IMR-90 (cell line): ENCODE measurements around the gene OGG1. TPM values are rescaled to one million over a fixed set of nuclear protein-coding genes. Genes with fewer than 3 reads are reported as not detected.

Experiments used
- ATAC-seq: fragments of 200-7000 bp; cut with Tn5 transposase; 2 replicates; pipeline ENCODE4 v1.9.1; 2020; ENCODE audit warnings: low read depth, mild to moderate bottlenecking, moderate library complexity
- BruUV-seq: library from RNA; stranded (reverse); fragments of 400-500 nt; replicated peaks from 2 replicates; lab custom pipeline; 2021; lab: Mats Ljungman, UMichigan
- CTCF ChIA-PET: fragments of 300-600 bp; formaldehyde crosslinking; extraction: SDS; loops from one replicate; lab custom pipeline; 2021; ENCODE audit warnings: antibody characterized with exemption; lab: Yijun Ruan, JAX
- POLR2A ChIA-PET: fragments of 300-600 bp; sonication (Branson Sonifier 250); formaldehyde crosslinking; loops from one replicate; lab custom pipeline; 2022; ENCODE audit warnings: antibody characterized with exemption; ENCODE audit not compliant: unreplicated experiment; lab: Charles Lee
- DNase-seq: peaks from one replicate; pipeline ENCODE4 v3.0.0; 2013
- H2AFZ ChIP-seq: replicated peaks from 2 replicates; pipeline ENCODE3; 2013; ENCODE audit warnings: low read length, mild to moderate bottlenecking; ENCODE audit not compliant: poor library complexity
- H2AK5ac ChIP-seq: 2 replicates; pipeline ENCODE4 v1.6.1; 2013; ENCODE audit warnings: low read depth, low read length, inconsistent platforms
- H2AK9ac ChIP-seq: replicated peaks from 2 replicates; pipeline ENCODE3; 2013; ENCODE audit warnings: mild to moderate bottlenecking, low read depth, low read length, moderate library complexity; ENCODE audit not compliant: poor library complexity
- H2BK120ac ChIP-seq: 2 replicates; pipeline ENCODE4 v1.6.1; 2013; ENCODE audit warnings: low read depth, low read length, inconsistent platforms
- H2BK15ac ChIP-seq: 3 replicates; pipeline ENCODE4 v1.6.1; 2013; ENCODE audit warnings: low read depth, low read length, inconsistent platforms
- H2BK20ac ChIP-seq: 2 replicates; pipeline ENCODE4 v1.6.1; 2013; ENCODE audit warnings: low read depth, mild to moderate bottlenecking, inconsistent platforms, low read length, moderate library complexity
- H2BK5ac ChIP-seq: 2 replicates; pipeline ENCODE4 v1.6.1; 2013; ENCODE audit warnings: mild to moderate bottlenecking, low read depth, low read length, inconsistent platforms; ENCODE audit not compliant: poor library complexity, severe bottlenecking
- H3K14ac ChIP-seq: replicated peaks from 2 replicates; pipeline ENCODE4 v1.6.1; 2013; ENCODE audit warnings: low read depth, low read length, inconsistent platforms
- H3K18ac ChIP-seq: 2 replicates; pipeline ENCODE4 v1.6.1; 2013; ENCODE audit warnings: low read depth, low read length, control low read depth
- H3K23ac ChIP-seq: 2 replicates; pipeline ENCODE4 v1.6.1; 2013; ENCODE audit warnings: low read depth, low read length, inconsistent platforms
- H3K27ac ChIP-seq: 2 replicates; pipeline ENCODE4 v1.5.1; 2013; ENCODE audit warnings: mild to moderate bottlenecking, control low read depth, low read length; ENCODE audit not compliant: insufficient read depth
- H3K27me3 ChIP-seq: 2 replicates; pipeline ENCODE4 v1.6.1; 2013; ENCODE audit warnings: low read length; ENCODE audit not compliant: control insufficient read depth, insufficient read depth
- H3K36me3 ChIP-seq: 2 replicates; pipeline ENCODE4 v1.6.1; 2013; ENCODE audit warnings: low read length, mixed read lengths; ENCODE audit not compliant: control insufficient read depth, insufficient read depth
- H3K4ac ChIP-seq: 2 replicates; pipeline ENCODE4 v1.6.1; 2013; ENCODE audit warnings: low read depth, low read length, inconsistent platforms
- H3K4me1 ChIP-seq: 2 replicates; pipeline ENCODE4 v1.6.1; 2013; ENCODE audit warnings: low read length, mixed read lengths; ENCODE audit not compliant: control insufficient read depth, insufficient read depth
- H3K4me2 ChIP-seq: 2 replicates; pipeline ENCODE4 v1.6.1; 2013; ENCODE audit warnings: low read depth, mild to moderate bottlenecking, control low read depth, low read length, moderate library complexity
- H3K4me3 ChIP-seq: 2 replicates; pipeline ENCODE4 v1.5.1; 2013; ENCODE audit warnings: low read depth, mild to moderate bottlenecking, control low read depth, low read length, moderate library complexity; ENCODE audit not compliant: insufficient read depth
- H3K56ac ChIP-seq: 2 replicates; pipeline ENCODE4 v1.6.1; 2013; ENCODE audit warnings: low read length, inconsistent platforms; ENCODE audit not compliant: insufficient read depth; ENCODE audit errors: extremely low read depth
- H3K79me1 ChIP-seq, 2 experiments: 2 replicates each; pipeline ENCODE4 v1.6.1; 2013; ENCODE audit warnings: low read length in 2 of 2, inconsistent platforms in 1 of 2, low read depth in 1 of 2
- H3K9ac ChIP-seq: 2 replicates; pipeline ENCODE4 v1.6.1; 2013; ENCODE audit warnings: low read depth, low read length, control low read depth
- H3K9me1 ChIP-seq: 2 replicates; pipeline ENCODE4 v1.6.1; 2013; ENCODE audit warnings: low read length, inconsistent platforms; ENCODE audit not compliant: insufficient read depth
- H3K9me3 ChIP-seq: 2 replicates; pipeline ENCODE4 v1.6.1; 2013; ENCODE audit warnings: low read length; ENCODE audit not compliant: control insufficient read depth, insufficient read depth
- H4K20me1 ChIP-seq: 2 replicates; pipeline ENCODE4 v1.6.1; 2013; ENCODE audit warnings: low read length, inconsistent platforms; ENCODE audit not compliant: insufficient read depth
- H4K5ac ChIP-seq: 2 replicates; pipeline ENCODE4 v1.6.1; 2013; ENCODE audit warnings: mild to moderate bottlenecking, low read depth, low read length, control low read depth
- H4K8ac ChIP-seq, 2 experiments: 2 replicates each; pipeline ENCODE4 v1.6.1; 2013; ENCODE audit warnings: low read depth in 2 of 2, low read length in 2 of 2, control low read depth in 1 of 2, inconsistent platforms in 1 of 2
- H4K91ac ChIP-seq: 2 replicates; pipeline ENCODE4 v1.6.1; 2013; ENCODE audit warnings: low read depth, low read length, inconsistent platforms; ENCODE audit not compliant: insufficient read depth
- BHLHE40 ChIP-seq: fragments of 150-350 bp; IDR thresholded peaks from 2 replicates; pipeline ENCODE4 v1.6.1; 2016; ENCODE audit warnings: mild to moderate bottlenecking, low read depth, low read length
- CEBPB ChIP-seq: IDR thresholded peaks from 2 replicates; pipeline ENCODE4 v1.6.1; 2012; ENCODE audit warnings: low read depth, low read length, improper control_type of control experiment
- CHD1 ChIP-seq: IDR thresholded peaks from 2 replicates; pipeline ENCODE4 v1.6.1; 2012; ENCODE audit warnings: low read depth, low read length, improper control_type of control experiment
- FOS ChIP-seq: fragments of 150-350 bp; IDR thresholded peaks from 2 replicates; pipeline ENCODE4 v1.6.1; 2016; ENCODE audit warnings: low read depth, low read length
- MAFK ChIP-seq: IDR thresholded peaks from 2 replicates; pipeline ENCODE4 v1.6.1; 2012; ENCODE audit warnings: low read depth, low read length, improper control_type of control experiment
- MAZ ChIP-seq: IDR thresholded peaks from 2 replicates; pipeline ENCODE4 v1.6.1; 2012; ENCODE audit warnings: low read depth, mild to moderate bottlenecking, low read length, improper control_type of control experiment, moderate library complexity, borderline replicate concordance
- MXI1 ChIP-seq: IDR thresholded peaks from 2 replicates; pipeline ENCODE4 v1.6.1; 2012; ENCODE audit warnings: low read depth, mild to moderate bottlenecking, low read length, moderate library complexity, borderline replicate concordance
- NFE2L2 ChIP-seq: fragments of 150-350 bp; IDR thresholded peaks from 2 replicates; pipeline ENCODE4 v1.6.1; 2016; ENCODE audit warnings: low read depth, mild to moderate bottlenecking, low read length
- POLR2A ChIP-seq: IDR thresholded peaks from 2 replicates; pipeline ENCODE4 v1.6.1; 2012; ENCODE audit warnings: mild to moderate bottlenecking, low read depth, low read length
- RAD21 ChIP-seq: IDR thresholded peaks from 2 replicates; pipeline ENCODE4 v1.6.1; 2012; ENCODE audit warnings: low read length, improper control_type of control experiment
- RCOR1 ChIP-seq: IDR thresholded peaks from 2 replicates; pipeline ENCODE4 v1.6.1; 2012; ENCODE audit warnings: mild to moderate bottlenecking, low read length, improper control_type of control experiment; ENCODE audit not compliant: insufficient replicate concordance
- RFX5 ChIP-seq: IDR thresholded peaks from 2 replicates; pipeline ENCODE4 v1.8.0; 2012; ENCODE audit warnings: low read depth, mild to moderate bottlenecking, low read length, moderate library complexity
- SMC3 ChIP-seq: fragments of 150-350 bp; IDR thresholded peaks from 2 replicates; pipeline ENCODE4 v1.6.1; 2016; ENCODE audit warnings: low read depth, mild to moderate bottlenecking, antibody characterized with exemption, low read length, moderate library complexity
- WGBS, 2 experiments: methylation state at CpG; one replicate each; pipeline versions ENCODE4 v1.1.5 to v1.1.7; 2013; ENCODE audit warnings: missing lambda C conversion rate in 2 of 2; ENCODE audit not compliant: insufficient read length in 1 of 2; ENCODE audit errors: extremely low coverage in 2 of 2; 5-methylcytosine and 5-hydroxymethylcytosine counted together
- dilution Hi-C: fragments of 300-500 bp; cut with HindIII; formaldehyde crosslinking; loops from one replicate; pipeline ENCODE4 v1.14.3; 2018; ENCODE audit warnings: low sequenced_read_pairs; ENCODE audit not compliant: unreplicated experiment
- in situ Hi-C: fragments of 300-500 bp; cut with MboI; formaldehyde crosslinking; loops from 3 replicates; pipeline ENCODE4 v1.14.3; 2019; ENCODE audit warnings: low sequenced_read_pairs, inconsistent platforms, mixed read lengths
- intact Hi-C: fragments of 100-400 bp; cut with micrococcal nuclease; formaldehyde crosslinking; loops from 2 replicates; pipeline ENCODE4 v1.10.0; 2022
- polyA plus RNA-seq, 3 experiments: library from polyadenylated mRNA; depleted of rRNA; stranded (reverse); fragments of >200 nt; gene quantifications; 2 replicates each; pipeline ENCODE4 v1.2.3, GENCODE V29; 2012; ENCODE audit warnings: low replicate concordance in 1 of 3
- total RNA-seq: library from RNA; depleted of rRNA; stranded (reverse); fragments of >200 nt; gene quantifications from 2 replicates; pipeline ENCODE4 v1.2.3, GENCODE V29; 2012
- TF ChIP-seq, protein P1 (sequence below): fragments of 150-350 bp; IDR thresholded peaks from 2 replicates; pipeline ENCODE4 v1.6.1; 2017; ENCODE audit warnings: mild to moderate bottlenecking, antibody characterized with exemption, low read length, low read depth
- TF ChIP-seq, protein P2 (sequence below): conservative IDR thresholded peaks from 2 replicates; pipeline ENCODE4 v1.5.1; 2012; ENCODE audit warnings: mild to moderate bottlenecking, low read depth, low read length, improper control_type of control experiment

Gene OGG1
- total and polyA plus RNA-seq, 2 of the 4 experiments (the other 2 are of a cell fraction), result 14.9 to 25.6 TPM

- Histone ChIP-seq H3K27ac (no peak overlapping the region), H3K56ac (no peak overlapping the region), H3K9me1 (no peaks in the 10 kb centered on the region), H3K9ac (no peak overlapping the region; the same call in 1 of the 2 replicates), H2BK5ac (no peak overlapping the region), H2BK15ac (no peak overlapping the region), H4K91ac (no peak overlapping the region), H2AFZ (peak overlapping the region; percentile 21), H2AK5ac (no peak overlapping the region), H2BK20ac (peak overlapping the region; percentile 33; the same call in 1 of the 2 replicates), H3K4me2 (no peak overlapping the region), H4K5ac (no peak overlapping the region), H3K9me3 (no peaks in the 10 kb centered on the region), H3K36me3 (no peaks in the 10 kb centered on the region), H3K27me3 (peaks cover 23% of the 10 kb centered on the region), H2BK120ac (no peak overlapping the region), H4K8ac (no peak overlapping the region), H3K14ac (no peak overlapping the region), H4K20me1 (no peaks in the 10 kb centered on the region), H3K79me1 (no peaks in the 10 kb centered on the region), H3K18ac (no peak overlapping the region), H3K4me1 (peaks cover 2% of the 10 kb centered on the region; the same call in 1 of the 2 replicates), H2AK9ac (no peak overlapping the region), H3K4ac (peak overlapping the region; percentile 46; the same call in 1 of the 2 replicates), H3K4me3 (no peak overlapping the region), H3K23ac (no peak overlapping the region)
- peak; percentile 90 for DNase-seq
- ATAC-seq, result peak; percentile 98
- in situ Hi-C loops, result no loop called here
- CTCF ChIA-PET, result interaction anchor here (0.6 to 1.2 kb wide), 10 partner anchors 9 to 476 kb away, joined by 3 to 9 read pairs (median 3); partner anchors contain the start of genes ARPC4, OGG1 and TADA3
- intact Hi-C loops, result loop anchor here (5.0 to 10.0 kb wide), 3 partner anchors 201 to 509 kb away; partner anchors contain the start of genes CRELD1 and IL17RC
- BruUV-seq, result no TSS peak
- POLR2A ChIA-PET, result no interaction called here
- dilution Hi-C loops, result no loop called here
- WGBS, 2 experiments, result 0% methylated on average over 1 of the region's 6 CpGs; no CpG with 5 or more reads in 1 of the 2 experiments
- TF ChIP-seq RCOR1 (no peak), MXI1 (peak; percentile 36; the same call in 1 of the 2 replicates), BHLHE40 (peak; percentile 86), POLR2A (no peak), CEBPB (peak; percentile 71), FOS (peak; percentile 93), RFX5 (no peak), SMC3 (peak; percentile 88), RAD21 (peak; percentile 98), MAFK (no peak), NFE2L2 (no peak), CHD1 (no peak), MAZ (no peak)
- TF ChIP-seq, protein P1, sequence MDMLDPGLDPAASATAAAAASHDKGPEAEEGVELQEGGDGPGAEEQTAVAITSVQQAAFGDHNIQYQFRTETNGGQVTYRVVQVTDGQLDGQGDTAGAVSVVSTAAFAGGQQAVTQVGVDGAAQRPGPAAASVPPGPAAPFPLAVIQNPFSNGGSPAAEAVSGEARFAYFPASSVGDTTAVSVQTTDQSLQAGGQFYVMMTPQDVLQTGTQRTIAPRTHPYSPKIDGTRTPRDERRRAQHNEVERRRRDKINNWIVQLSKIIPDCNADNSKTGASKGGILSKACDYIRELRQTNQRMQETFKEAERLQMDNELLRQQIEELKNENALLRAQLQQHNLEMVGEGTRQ, result peak; percentile 95
- TF ChIP-seq, protein P2, sequence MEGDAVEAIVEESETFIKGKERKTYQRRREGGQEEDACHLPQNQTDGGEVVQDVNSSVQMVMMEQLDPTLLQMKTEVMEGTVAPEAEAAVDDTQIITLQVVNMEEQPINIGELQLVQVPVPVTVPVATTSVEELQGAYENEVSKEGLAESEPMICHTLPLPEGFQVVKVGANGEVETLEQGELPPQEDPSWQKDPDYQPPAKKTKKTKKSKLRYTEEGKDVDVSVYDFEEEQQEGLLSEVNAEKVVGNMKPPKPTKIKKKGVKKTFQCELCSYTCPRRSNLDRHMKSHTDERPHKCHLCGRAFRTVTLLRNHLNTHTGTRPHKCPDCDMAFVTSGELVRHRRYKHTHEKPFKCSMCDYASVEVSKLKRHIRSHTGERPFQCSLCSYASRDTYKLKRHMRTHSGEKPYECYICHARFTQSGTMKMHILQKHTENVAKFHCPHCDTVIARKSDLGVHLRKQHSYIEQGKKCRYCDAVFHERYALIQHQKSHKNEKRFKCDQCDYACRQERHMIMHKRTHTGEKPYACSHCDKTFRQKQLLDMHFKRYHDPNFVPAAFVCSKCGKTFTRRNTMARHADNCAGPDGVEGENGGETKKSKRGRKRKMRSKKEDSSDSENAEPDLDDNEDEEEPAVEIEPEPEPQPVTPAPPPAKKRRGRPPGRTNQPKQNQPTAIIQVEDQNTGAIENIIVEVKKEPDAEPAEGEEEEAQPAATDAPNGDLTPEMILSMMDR, result peak; percentile 97
Measured at GRCh38 chr3:9715764-9716437, 33.9 kb upstream of the OGG1 start.
